ENCODE measurements around the gene MTM1.

MTM1 gene

DNA sequence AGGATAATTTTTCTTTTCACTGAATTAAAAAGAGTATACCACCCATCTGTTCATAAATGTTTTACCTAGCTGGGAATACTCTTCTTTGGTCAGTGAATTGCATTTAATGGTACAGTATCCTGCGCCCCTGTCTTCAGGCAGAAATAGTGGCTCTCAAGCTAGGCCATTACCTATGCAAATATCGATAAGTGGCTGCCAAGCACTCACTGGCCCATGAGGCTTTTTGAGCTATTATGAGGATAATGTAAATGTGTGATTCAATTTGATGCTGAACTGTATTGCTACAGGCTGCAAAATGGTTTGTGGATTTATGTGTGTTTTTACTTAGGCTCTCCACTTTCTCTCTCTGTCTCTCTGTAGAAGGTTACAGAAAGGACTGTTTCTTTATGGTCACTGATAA is 94.7 kb downstream of the MTM1 start:
- TF ChIP-seq POLR2AphosphoS5 (IDR thresholded peaks at IDR 0.05; ENCODE audit: low read depth, low read length): no peak
- TF ChIP-seq FOXP2 (optimal IDR thresholded peaks at IDR 0.05; ENCODE audit: borderline replicate concordance, extremely low read depth, extremely low read length, insufficient read depth): no peak
- TF ChIP-seq SIN3A (IDR thresholded peaks at IDR 0.05; ENCODE audit: borderline replicate concordance, insufficient read depth, low read length): no peak
- no peak for TF ChIP-seq TAF1 (IDR thresholded peaks at IDR 0.05; ENCODE audit: borderline replicate concordance, insufficient read depth, low read length)
- no peak for TF ChIP-seq REST (IDR thresholded peaks at IDR 0.05; ENCODE audit: insufficient read depth in 1 of 2, low read depth in 2 of 2, low read length in 2 of 2)

- TF ChIP-seq FOXP2 (optimal IDR thresholded peaks at IDR 0.05; ENCODE audit: borderline replicate concordance, extremely low read depth, extremely low read length, insufficient read depth) (no peak), TAF1 (IDR thresholded peaks at IDR 0.05; ENCODE audit: borderline replicate concordance, insufficient read depth, low read length) (no peak), SIN3A (IDR thresholded peaks at IDR 0.05; ENCODE audit: borderline replicate concordance, insufficient read depth, low read length) (no peak), REST (IDR thresholded peaks at IDR 0.05; ENCODE audit: insufficient read depth in 1 of 2, low read depth in 2 of 2, low read length in 2 of 2) (no peak)
Measured at GRCh38 chrX:150664290-150664689, 95.9 kb downstream of the MTM1 start.

DNA sequence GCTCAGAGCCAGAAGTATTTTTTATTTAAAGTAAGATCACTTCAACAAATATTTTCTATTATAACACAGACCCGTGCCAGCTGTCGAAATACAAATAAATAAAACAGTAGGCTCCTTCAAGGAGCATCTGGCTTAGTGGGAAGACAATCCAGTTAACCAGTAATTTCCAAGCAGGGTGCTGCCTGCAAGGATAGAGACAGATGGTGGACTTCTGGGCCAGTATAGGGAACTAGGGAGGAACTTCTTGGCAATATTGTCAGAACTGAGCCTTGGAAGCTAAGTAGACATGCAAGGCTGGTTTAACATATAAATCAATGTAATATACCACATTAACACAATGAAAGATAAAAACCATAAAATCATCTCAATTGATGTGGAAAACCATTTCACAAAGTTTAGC is 107.8 kb downstream of the MTM1 start:
- TF ChIP-seq REST (IDR thresholded peaks at IDR 0.05; ENCODE audit: insufficient read depth in 1 of 2, low read depth in 2 of 2, low read length in 2 of 2): no peak
- TF ChIP-seq POLR2AphosphoS5 (IDR thresholded peaks at IDR 0.05; ENCODE audit: low read depth, low read length): no peak
- no peak for TF ChIP-seq FOXP2 (optimal IDR thresholded peaks at IDR 0.05; ENCODE audit: borderline replicate concordance, extremely low read depth, extremely low read length, insufficient read depth)
- TF ChIP-seq SIN3A (IDR thresholded peaks at IDR 0.05; ENCODE audit: borderline replicate concordance, insufficient read depth, low read length): no peak
- no peak for TF ChIP-seq TAF1 (IDR thresholded peaks at IDR 0.05; ENCODE audit: borderline replicate concordance, insufficient read depth, low read length)

- no peak for TF ChIP-seq TAF1 (IDR thresholded peaks at IDR 0.05; ENCODE audit: borderline replicate concordance, insufficient read depth, low read length)
- no peak for TF ChIP-seq SIN3A (IDR thresholded peaks at IDR 0.05; ENCODE audit: borderline replicate concordance, insufficient read depth, low read length)
- TF ChIP-seq REST (IDR thresholded peaks at IDR 0.05; ENCODE audit: insufficient read depth in 1 of 2, low read depth in 2 of 2, low read length in 2 of 2): no peak
- no peak for TF ChIP-seq POLR2AphosphoS5 (IDR thresholded peaks at IDR 0.05; ENCODE audit: low read depth, low read length)
- no peak for TF ChIP-seq FOXP2 (optimal IDR thresholded peaks at IDR 0.05; ENCODE audit: borderline replicate concordance, extremely low read depth, extremely low read length, insufficient read depth)
Measured at GRCh38 chrX:150680974-150681373, 112.6 kb downstream of the MTM1 start.

GRCh38 chrX:150683112-150683511 is 114.7 kb downstream of the MTM1 start:
- TF ChIP-seq SIN3A (IDR thresholded peaks at IDR 0.05; ENCODE audit: borderline replicate concordance, insufficient read depth, low read length) (no peak), POLR2AphosphoS5 (IDR thresholded peaks at IDR 0.05; ENCODE audit: low read depth, low read length) (no peak), TAF1 (IDR thresholded peaks at IDR 0.05; ENCODE audit: borderline replicate concordance, insufficient read depth, low read length) (no peak)

Measured in PFSK-1 (cell line).